GM21515 (cell line): Measurements from ENCODE around the gene NPHS2.

Experiments used
- ATAC-seq: cut with Tn5 transposase; IDR thresholded peaks from one replicate; pipeline ENCODE4 v1.9.1; 2021; ENCODE audit not compliant: unreplicated experiment

NPHS2 gene

DNA sequence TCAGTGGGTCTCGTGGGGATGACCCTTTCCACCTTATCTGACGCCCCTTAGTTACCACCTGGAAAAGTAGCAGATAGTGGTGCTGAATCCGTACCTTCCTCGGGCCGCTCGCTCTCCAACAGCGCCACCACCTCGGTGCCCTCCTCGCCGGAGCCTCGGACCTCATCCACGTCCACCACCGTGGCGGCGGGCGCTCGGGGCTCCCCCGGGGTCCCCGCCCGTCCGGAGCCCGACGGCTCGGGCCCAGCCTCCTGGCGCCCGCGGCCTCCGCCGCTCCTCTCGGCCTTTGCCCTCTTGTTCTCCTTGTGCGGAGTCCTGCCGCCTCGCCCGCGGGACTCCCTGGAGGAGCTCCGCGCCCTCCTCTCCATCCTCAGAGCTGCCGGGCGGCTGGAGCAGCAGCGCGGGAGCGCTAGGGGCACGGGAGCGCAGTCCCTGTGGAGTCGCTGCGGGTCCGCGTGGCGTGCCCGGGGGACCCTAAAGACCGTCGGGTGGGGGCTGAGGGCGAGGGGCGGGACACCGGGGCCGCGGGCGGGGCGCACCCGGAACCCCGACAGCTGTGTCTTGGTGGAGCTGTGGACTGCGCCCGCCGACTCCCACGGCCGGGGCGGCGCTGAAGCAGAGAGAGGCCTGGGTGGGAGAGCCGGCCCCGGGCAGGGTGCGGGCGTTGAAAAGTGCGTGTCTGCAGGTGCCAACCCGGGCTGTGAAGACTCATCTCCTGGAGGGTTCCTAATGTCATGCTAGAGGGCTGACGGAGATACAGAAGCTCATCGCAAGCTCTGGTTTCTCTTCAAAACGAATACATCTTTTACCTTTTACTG lies at the start of gene NPHS2:
Gene NPHS2, minus strand, starts transcription at position 452 of the 818 bp plus-strand sequence. Its CDS starts 84 bp downstream, at position 368.
- ATAC-seq = no peak

DNA sequence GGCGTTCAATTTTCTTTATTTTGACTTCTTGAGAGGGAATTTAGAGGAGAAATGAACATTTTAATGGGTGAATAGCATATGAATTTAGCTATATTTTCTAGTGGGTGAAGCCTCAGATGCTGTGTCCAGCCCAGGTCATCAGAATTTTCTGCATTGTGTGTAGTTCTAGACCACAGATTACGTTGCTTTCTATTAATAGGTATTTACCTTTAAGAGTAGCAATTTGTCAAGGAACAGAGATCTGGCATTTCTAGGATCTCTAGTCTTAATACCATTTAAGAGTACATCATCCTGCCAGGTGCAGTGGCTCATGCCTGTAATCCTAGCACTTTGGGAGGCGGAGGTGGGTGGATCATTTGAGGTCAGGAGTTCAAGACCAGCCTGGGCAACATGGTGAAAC lies 36.6 kb upstream of the NPHS2 start:
- ATAC-seq = no peak

DNA sequence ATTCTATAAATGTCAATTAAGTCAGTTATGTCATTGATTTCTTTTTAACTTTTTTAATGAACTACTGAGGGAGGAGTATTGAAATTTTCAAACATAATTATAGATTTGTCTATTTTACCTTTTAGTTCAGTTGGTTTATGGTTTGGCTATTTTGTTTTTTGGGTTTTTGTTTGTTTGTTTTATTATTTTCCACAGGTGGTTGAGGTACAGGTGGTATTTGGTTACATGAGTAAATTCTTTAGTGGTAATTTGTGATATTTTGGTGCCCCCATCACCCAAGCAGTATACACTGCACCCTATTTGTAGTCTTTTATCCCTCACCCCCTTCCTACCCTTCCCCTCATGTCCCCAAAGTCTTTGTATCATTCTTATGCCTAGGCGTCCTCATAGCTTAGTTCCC lies 25.3 kb upstream of the NPHS2 start:
- no peak for ATAC-seq

DNA sequence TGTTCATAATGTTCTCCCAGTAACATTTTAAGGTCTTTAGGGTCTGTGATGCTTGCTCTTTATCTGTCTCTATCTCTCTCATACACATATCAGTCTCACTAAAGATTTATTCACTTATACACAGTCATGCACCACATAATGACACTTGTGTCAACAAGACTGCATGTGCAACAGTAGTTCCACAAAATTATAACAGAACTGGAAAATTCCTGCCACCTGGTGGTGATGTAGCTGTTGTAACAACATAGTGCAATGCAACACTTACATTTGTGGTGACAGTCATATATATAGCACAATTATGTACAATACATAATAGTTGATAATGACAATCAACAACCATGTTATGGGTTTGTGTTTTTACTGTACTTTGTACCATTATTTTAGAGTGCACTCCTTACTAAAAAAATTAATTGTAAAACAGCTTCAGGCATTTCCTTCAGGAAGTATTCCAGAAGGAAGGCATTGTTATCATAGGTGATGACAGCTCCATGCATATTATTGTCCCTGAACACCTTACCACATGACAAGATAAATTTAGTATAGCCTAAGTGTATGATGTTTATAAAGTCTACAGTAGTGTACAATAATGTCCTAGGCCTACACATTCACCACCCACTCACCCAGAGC lies 24.0 kb upstream of the NPHS2 start:
- ATAC-seq = no peak

DNA sequence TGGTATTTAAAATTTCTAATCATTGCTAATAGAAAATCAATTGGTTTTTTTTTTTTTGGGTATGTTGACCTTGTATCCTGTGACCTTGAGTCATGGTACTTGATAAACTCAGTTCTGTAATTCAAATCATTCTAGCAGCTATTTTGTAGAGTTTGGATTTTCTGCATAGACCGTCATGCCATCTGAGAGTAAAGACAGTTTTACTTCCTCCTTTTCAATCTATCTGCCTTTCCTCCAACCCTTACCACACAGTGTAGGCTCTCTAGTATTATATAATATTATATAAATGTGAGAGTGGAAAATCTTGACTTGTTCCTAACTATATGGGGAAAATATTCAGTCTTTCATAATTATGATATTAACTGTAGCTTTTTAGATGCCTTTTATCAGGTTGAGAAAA lies 22.9 kb upstream of the NPHS2 start:
- ATAC-seq = no peak

DNA sequence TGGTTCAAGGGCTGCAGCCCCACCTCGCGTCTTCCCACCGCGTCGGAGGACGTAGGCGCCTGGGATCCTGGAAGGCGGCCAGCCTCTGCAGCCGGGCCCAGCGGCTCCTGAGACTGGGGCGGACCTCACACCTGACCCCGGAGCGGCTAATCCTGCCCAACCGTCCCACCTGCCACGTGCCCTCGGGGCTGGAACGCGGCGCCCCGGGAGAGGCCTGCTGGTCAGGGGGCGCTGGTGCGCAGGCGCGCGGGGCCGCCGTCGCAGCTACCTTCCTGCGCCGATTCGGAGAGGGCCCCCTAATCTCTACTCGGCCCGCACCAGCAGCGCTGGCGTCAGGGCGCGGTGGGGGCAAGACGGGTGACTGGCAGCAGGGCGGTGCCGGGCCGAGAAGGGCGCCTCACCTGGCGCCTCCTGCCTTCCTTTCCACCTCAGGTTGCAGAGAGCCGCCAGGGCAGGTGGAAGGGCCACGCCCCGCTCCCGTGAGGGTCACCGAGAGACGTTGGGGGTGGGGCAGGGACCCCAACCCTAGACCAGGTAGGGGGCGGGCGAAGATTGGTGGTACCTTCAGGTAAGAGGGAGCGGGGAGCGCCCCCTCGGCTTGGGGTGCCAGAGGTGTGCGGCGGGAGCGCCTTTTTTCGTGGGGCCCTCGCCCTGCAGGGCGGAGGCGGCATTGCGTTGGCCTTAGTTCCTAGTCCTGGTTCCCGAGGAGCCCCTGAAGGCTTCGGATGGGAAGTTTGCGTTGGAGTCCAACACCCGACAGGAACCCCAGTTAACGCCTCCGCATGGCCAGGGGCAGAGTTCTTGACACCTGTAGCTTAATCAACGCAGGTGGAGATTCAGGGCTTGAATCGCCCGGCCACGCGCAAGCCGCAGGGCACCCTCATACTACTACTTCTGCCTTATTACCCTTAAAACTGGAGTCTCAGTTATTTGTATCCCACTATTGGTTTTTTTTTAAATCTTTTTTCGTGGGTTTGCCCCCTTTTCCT lies 16.1 kb upstream of the NPHS2 start, which contains the start of gene TDRD5:
Gene TDRD5, plus strand, starts transcription at position 241 of the 989 bp plus-strand sequence. CDS start 784 bp downstream, outside the sequence.
- ATAC-seq = no peak

DNA sequence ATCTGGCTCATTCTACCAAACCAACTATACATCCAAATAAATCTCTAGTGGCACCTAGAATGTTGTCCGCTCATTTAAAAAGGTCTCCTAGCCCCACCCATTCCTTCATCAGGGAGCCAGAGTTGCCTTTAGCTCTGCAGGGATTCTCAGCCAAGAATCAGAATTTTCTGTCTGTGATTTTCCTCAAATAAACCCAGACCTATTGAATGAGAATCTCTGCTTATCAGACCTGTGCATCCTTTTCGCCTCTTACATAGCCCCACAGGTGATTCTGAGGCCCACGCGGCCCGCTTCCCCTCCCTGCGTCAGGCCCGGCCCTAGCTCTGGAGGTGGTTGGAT lies 15.5 kb upstream of the NPHS2 start:
- no peak for ATAC-seq

DNA sequence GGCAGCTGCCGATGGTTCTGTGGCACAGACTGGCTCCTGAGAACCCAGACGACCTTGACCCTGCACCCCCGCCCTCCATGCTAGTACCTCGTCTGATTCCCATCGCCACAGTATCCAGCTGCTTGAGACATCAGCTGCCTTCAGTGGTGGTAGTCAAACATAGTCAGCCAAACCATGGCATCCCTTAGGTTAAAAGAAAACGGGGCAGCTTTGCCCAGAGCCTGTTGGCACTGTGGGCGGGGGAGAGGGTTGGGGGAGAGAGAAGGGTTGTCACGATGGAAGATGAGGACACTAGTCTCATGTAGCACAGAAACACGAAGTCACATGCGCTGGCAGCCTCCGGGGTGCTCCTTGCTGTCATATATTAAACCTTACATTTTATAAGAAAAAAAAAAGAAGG lies 14.9 kb upstream of the NPHS2 start:
- ATAC-seq = no peak

DNA sequence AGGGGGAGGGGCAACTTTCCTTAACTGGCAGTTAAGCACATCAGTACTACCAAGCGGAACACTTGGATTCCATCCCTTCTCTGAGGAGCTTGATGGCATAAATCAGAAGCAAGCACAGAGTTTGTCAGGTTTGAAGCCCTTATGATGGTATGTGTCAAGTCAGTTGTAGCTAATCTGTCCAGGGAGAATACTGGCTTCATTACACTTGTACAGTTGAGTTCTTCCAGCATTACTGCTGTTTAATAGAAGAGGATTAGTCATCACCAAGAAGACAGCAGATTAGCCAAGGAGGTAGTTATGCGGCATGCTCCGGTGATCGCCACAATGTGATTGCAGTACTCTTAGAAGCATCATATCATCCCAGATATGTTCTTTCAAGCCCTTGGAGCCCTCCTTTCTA lies 13.8 kb upstream of the NPHS2 start:
- ATAC-seq = no peak

DNA sequence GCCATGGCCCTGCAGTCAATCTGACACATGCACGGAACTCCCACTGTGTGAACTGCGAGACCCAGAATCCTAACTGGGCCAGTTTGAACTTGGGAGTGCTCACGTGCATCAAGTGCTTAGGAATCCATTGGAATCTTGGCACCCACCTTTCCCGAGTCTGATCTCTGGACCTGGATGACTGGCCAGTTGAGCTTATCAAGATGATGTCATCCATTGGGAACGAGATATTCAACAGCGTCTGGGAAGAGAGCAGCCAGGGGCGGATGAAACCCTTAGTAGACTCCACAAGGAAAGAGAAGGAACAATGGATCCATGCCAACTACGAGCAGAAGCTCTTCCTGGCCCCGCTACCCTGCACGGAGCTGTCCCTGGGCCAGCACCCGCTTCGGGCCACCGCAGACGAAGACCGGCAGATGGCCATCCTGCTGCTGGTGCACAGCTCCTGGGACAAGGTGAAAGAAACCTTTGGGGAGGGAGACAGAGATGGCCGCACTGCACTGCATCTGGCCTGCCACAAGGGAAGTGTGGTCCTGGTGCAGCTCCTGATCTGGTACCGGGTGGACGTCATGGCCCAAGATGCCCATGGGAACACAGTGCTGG lies 12.8 kb upstream of the NPHS2 start:
- ATAC-seq = no peak

DNA sequence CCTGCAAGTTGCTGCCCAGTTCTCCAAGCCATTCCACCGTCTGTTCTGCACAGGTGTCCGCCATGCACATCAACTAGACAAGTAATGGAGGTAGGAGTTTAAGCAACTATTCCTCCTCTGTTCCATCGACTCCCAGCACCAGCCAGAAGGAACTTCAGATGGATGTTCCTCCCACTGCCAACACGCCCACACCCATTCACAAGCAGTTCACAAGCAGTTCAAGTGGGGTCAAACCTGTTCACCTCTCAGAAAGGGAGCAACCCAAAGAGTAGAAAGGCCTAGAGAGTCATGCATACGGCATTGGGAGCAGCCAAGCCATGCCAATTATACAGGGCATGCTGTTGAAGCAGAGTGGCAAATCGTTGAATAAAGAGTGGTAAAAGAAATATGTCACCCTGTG lies 11.6 kb upstream of the NPHS2 start:
- ATAC-seq = no peak

DNA sequence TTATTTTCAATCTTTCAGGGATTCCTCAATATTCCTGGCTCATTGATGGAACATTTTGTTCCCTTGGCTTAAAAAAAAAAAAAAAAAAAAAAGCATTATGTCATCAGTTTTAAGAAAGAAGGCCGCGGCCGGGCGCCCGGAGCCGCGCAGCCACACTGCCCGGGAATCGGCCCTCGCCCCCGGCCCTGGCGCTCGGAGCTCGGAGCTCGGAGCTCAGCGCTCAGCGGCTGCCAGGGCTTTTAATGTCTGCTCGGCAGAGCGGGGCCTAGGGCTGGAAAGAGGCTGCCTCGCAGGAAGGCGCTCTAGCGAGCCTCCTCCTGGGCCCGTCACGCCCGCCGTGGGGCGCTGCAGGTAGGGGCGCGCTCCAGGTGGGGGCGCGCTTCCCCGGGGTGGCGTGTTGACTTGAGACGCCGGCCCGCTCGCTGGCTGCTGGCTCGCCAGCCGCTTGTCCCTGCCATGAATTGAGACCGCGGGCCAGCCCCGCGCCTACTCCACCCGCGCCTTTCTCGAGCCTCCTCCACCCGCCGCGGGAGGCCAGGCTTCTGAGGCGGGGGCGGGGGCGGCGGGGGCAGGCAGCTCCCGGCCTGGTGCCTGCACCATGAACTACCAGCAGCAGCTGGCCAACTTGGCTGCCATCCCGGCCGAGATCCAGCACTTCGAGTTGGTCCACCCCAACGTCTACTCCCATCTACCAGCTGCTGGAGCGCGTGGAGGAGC lies 10.5 kb upstream of the NPHS2 start:
- ATAC-seq = no peak

DNA sequence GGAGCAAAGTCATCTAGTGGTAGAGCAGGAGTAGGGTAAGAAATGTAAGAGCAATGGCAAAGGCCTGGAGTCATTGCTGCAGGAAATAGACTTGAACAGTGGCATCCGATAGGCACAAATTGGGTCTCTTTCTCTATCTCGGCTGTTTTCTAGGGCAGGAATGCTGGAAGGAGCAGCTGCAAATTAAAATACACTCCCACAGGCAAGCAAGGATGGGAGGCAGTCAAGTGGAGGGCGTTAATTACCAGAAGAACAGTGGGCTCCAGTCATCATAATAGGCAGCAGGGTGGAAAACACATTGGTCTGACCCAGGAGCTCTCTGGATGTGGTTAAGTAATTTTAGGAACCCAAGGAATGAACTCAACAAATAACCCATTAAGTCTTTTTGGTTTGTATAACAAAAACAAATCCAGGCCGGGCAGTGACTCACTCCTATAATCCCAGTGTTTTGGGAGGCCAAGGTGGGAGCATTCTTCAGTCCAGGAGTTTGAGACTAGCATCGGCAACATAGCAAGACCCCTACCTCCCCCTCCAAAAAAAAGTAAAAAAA lies 8.1 kb upstream of the NPHS2 start:
- ATAC-seq = no peak

DNA sequence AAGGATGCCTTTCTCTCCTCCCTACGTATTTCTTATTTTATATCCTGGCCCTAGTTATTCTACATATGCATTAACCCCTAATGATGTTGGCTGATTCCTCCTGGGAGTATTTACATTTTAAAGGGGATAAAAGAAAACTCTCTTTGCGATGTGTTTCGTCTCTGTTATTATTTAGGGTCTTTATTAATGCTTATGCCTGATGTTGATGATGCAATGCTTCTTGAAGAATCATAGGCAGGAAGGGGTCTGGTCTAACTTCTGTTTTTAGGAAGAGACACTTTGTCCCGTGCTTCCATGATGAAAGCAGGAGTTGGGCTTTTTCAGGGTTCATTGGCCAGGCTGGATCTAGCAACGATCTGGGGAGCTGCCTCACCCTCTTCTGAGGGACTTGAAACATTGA lies 761 bp upstream of the NPHS2 start:
- no peak for ATAC-seq

DNA sequence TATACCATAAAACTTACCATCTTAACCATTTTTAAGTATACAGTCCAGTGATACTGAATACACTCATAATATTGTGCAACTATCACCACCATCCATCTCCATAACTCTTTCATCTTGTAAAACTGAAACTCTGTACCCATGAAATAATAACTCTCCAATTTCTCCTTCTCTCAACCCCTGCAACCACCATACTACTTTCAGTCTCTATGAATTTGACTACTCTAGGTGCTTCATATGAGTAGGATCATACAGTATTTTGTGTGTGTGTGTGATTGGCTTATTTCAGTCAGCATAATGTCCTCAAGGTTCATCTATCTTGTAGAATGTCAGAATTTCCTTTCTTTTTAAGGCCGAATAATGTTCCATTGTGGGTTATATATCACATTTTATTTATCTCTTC lies 17.7 kb downstream of the NPHS2 start:
- ATAC-seq = no peak

DNA sequence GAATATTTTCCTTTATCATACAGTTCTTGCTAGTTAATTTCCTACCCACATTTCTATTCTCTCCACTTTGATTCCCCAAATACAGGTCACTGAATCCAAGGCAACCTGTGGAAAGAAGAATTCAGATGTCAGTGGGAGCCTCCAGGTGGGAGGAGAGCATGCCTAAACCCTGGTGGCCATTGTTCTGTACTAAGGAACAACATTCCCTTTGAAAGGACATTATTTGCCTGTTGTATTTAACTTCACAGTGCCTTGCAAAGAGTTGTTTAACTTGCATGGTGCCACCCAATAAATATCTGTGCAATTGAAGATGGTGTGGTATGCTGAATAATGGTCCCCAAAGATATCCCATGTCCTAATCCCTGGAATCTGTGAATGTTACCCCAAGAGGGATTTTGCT lies 21.3 kb downstream of the NPHS2 start:
- ATAC-seq = no peak

DNA sequence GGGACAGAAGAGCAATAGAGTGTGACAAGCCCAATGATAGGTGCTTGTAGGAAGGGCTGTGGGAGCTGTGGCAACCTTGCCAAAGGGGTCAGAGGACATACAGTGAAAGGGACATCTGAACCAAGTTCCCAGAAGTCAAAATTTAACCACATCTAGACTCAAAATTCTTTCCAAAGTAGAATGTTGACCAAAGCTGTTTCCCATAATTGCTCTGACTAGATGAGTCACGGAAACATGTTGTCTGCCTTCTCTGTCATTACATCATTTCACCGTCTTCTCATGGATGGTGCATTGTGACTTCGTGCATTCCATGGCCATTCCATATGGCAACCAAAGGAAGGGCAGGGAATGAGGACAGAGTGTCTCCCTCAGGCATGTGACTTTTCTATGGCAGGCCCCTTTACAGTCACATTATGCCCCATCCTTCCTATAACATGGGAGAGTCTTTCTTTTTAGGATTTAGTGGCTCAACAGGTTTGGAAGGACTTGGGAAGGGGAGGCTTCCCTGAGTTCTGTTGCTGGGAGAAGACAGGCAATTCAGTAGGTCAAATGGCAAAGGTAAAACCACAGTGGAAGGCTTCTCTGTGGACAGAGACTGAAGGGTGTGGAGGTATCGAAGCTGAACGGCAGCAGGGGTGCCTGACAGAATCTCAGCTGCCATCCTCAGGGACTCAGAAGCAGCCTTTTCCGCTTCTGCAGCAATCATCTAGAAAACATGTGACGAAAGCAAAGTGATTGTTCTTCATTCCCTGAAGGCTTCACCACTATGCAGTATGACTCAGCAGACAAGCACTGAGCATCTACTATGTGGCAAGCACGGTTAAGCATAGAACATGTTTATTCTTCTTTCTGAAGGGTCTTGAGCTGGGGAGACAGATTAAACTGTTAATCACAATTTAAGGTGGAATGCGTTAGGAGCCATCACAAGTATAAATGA lies 24.7 kb downstream of the NPHS2 start:
- ATAC-seq = no peak

DNA sequence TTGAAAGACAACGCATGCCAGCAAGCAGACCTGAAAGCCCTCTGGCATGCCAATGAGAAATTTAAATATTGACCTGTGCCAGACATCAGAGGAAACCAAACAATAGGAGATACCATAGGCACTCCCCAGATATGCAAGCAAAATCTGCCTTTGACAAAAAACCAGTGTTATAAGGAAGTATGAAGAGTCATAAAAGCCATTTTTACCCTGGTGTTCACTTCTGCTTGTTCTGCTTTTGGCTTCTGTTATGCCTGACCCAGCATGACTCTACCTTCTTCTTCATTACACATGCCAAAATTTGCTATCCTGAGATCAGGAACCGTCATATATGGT lies 26.4 kb downstream of the NPHS2 start:
- no peak for ATAC-seq

DNA sequence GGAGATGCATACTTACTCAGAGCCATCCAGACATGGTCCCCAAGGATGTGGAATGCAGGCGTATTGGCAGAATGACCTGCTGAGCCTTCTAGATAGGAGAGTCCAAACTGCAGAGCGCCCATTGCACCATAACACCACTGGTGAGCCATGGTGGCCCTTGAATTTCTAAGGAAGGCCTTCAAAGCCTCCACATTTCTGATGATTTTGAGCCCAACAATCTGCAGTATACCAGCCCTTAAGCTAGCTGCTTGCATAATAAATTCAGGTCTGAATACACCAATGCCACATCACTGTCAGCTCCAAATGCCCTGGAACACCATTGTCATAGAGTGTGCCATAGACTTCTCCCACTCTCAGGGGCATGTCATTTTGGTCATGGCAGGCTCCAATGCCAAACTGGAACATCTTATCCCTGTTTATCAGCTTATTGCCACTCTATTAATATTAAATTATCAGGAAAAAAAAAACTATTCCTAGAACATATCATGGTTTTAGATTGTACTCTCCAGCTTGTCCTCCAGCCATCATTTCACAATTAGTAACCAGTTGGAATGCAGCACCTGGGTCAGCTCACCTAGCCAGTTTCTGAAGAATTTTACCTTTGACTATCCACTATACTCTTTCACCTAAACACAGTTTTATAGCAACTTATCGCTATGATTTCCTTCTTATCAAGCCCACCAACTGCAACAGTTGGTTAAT lies 26.9 kb downstream of the NPHS2 start:
- no peak for ATAC-seq
